Activated T-helper 17 cell treated with anti-CD3 and anti-CD28 coated beads, Interleukin-2, amount 50 U/mL, for 72 hours (primary cell): ENCODE data around the gene USP40. TPM values are rescaled to one million over a fixed set of nuclear protein-coding genes. Genes with fewer than 3 reads are reported as not detected.

Source experiments
- ATAC-seq: fragments of 150-1000 bp; cut with Tn5 transposase; replicated peaks from 2 replicates; pipeline ENCODE4 v1.10.0; 2021; ENCODE audit warnings: mild to moderate bottlenecking, moderate library complexity
- H3K27ac Mint-ChIP-seq: one replicate; pipeline ENCODE4 v1.8.0; 2022; ENCODE audit warnings: mixed read lengths
- H3K27me3 Mint-ChIP-seq: one replicate; pipeline ENCODE4 v1.8.0; 2022; ENCODE audit warnings: mixed read lengths
- H3K36me3 Mint-ChIP-seq: one replicate; pipeline ENCODE4 v1.8.0; 2022; ENCODE audit warnings: low read depth, mild to moderate bottlenecking, mixed read lengths
- H3K4me1 Mint-ChIP-seq: one replicate; pipeline ENCODE4 v1.8.0; 2022; ENCODE audit warnings: mixed read lengths
- H3K4me3 Mint-ChIP-seq: one replicate; pipeline ENCODE4 v1.8.0; 2022; ENCODE audit warnings: mild to moderate bottlenecking, mixed read lengths
- H3K9me3 Mint-ChIP-seq: one replicate; pipeline ENCODE4 v1.8.0; 2022; ENCODE audit warnings: mixed read lengths
- total RNA-seq, 2 donors: library from RNA; stranded (reverse); gene quantifications; one replicate each; pipeline ENCODE4 v1.2.3, GENCODE V29; 2022

The USP40 gene
- total RNA-seq, 2 donors from 2014 or later = 11.3 to 13.5 TPM

- Mint-ChIP-seq H3K27ac (no peak overlapping the region), H3K36me3 (peaks cover 52% of the 10 kb centered on the region), H3K4me3 (no peak overlapping the region), H3K9me3 (no peaks in the 10 kb centered on the region), H3K27me3 (no peaks in the 10 kb centered on the region), H3K4me1 (no peaks in the 10 kb centered on the region)
- ATAC-seq = no peak
Observed at GRCh38 chr2:233492751-233493150, 73.8 kb downstream of the USP40 start.

GRCh38 chr2:233492078-233492477 is 74.5 kb downstream of the USP40 start:
- Mint-ChIP-seq H3K27ac (no peak overlapping the region), H3K9me3 (no peaks in the 10 kb centered on the region), H3K36me3 (peaks cover 53% of the 10 kb centered on the region), H3K4me1 (no peaks in the 10 kb centered on the region), H3K27me3 (no peaks in the 10 kb centered on the region), H3K4me3 (no peak overlapping the region)
- ATAC-seq = peak; percentile 47

- no peaks in the 10 kb centered on the region for H3K9me3 Mint-ChIP-seq
- no peak for ATAC-seq
- H3K4me1 Mint-ChIP-seq = no peaks in the 10 kb centered on the region
- no peaks in the 10 kb centered on the region for H3K27me3 Mint-ChIP-seq
- peaks cover 53% of the 10 kb centered on the region for H3K36me3 Mint-ChIP-seq
- no peak overlapping the region for H3K4me3 Mint-ChIP-seq
- H3K27ac Mint-ChIP-seq = no peak overlapping the region
Observed at GRCh38 chr2:233491326-233491725, 75.3 kb downstream of the USP40 start.

GRCh38 chr2:233490831-233491230 is 75.8 kb downstream of the USP40 start:
- H3K36me3 Mint-ChIP-seq = peaks cover 53% of the 10 kb centered on the region
- no peaks in the 10 kb centered on the region for H3K4me1 Mint-ChIP-seq
- no peaks in the 10 kb centered on the region for H3K27me3 Mint-ChIP-seq
- no peak overlapping the region for H3K4me3 Mint-ChIP-seq
- ATAC-seq = no peak
- no peak overlapping the region for H3K27ac Mint-ChIP-seq
- no peaks in the 10 kb centered on the region for H3K9me3 Mint-ChIP-seq

- Mint-ChIP-seq H3K4me3 (no peak overlapping the region), H3K4me1 (no peaks in the 10 kb centered on the region), H3K27me3 (no peaks in the 10 kb centered on the region), H3K27ac (no peak overlapping the region), H3K36me3 (peaks cover 64% of the 10 kb centered on the region), H3K9me3 (no peaks in the 10 kb centered on the region)
- no peak for ATAC-seq
Observed at GRCh38 chr2:233489666-233490065, 76.9 kb downstream of the USP40 start.

- Mint-ChIP-seq H3K4me1 (no peaks in the 10 kb centered on the region), H3K9me3 (no peaks in the 10 kb centered on the region), H3K36me3 (peaks cover 66% of the 10 kb centered on the region), H3K27me3 (no peaks in the 10 kb centered on the region), H3K27ac (no peak overlapping the region), H3K4me3 (no peak overlapping the region)
- no peak for ATAC-seq
Observed at GRCh38 chr2:233489143-233489542, 77.4 kb downstream of the USP40 start.

- ATAC-seq = no peak
- no peak overlapping the region for H3K4me3 Mint-ChIP-seq
- H3K27me3 Mint-ChIP-seq = no peaks in the 10 kb centered on the region
- no peaks in the 10 kb centered on the region for H3K4me1 Mint-ChIP-seq
- H3K36me3 Mint-ChIP-seq = peaks cover 62% of the 10 kb centered on the region
- H3K27ac Mint-ChIP-seq = no peak overlapping the region
- no peaks in the 10 kb centered on the region for H3K9me3 Mint-ChIP-seq
Observed at GRCh38 chr2:233487748-233488345, 78.7 kb downstream of the USP40 start.

- Mint-ChIP-seq H3K27me3 (no peaks in the 10 kb centered on the region), H3K4me3 (no peak overlapping the region), H3K9me3 (no peaks in the 10 kb centered on the region), H3K27ac (peak overlapping the region; percentile 8), H3K36me3 (peaks cover 63% of the 10 kb centered on the region), H3K4me1 (no peaks in the 10 kb centered on the region)
- no peak for ATAC-seq
Observed at GRCh38 chr2:233486778-233487552, 79.6 kb downstream of the USP40 start.

GRCh38 chr2:233486357-233486756 is 80.2 kb downstream of the USP40 start:
- no peaks in the 10 kb centered on the region for H3K4me1 Mint-ChIP-seq
- no peak overlapping the region for H3K4me3 Mint-ChIP-seq
- H3K27ac Mint-ChIP-seq = peak overlapping the region; percentile 8
- no peak for ATAC-seq
- H3K36me3 Mint-ChIP-seq = peaks cover 57% of the 10 kb centered on the region
- H3K27me3 Mint-ChIP-seq = no peaks in the 10 kb centered on the region
- no peaks in the 10 kb centered on the region for H3K9me3 Mint-ChIP-seq

GRCh38 chr2:233485726-233486125 is 80.9 kb downstream of the USP40 start:
- H3K27me3 Mint-ChIP-seq = no peaks in the 10 kb centered on the region
- H3K36me3 Mint-ChIP-seq = peaks cover 51% of the 10 kb centered on the region
- no peak overlapping the region for H3K4me3 Mint-ChIP-seq
- no peaks in the 10 kb centered on the region for H3K9me3 Mint-ChIP-seq
- no peak for ATAC-seq
- no peak overlapping the region for H3K27ac Mint-ChIP-seq
- no peaks in the 10 kb centered on the region for H3K4me1 Mint-ChIP-seq

- H3K9me3 Mint-ChIP-seq = no peaks in the 10 kb centered on the region
Observed at GRCh38 chr2:233482616-233483015, 84.0 kb downstream of the USP40 start.

GRCh38 chr2:233481368-233482142 is 85.0 kb downstream of the USP40 start:
- Mint-ChIP-seq H3K27me3 (no peaks in the 10 kb centered on the region), H3K4me3 (no peak overlapping the region), H3K36me3 (peaks cover 19% of the 10 kb centered on the region), H3K9me3 (no peaks in the 10 kb centered on the region), H3K27ac (no peak overlapping the region), H3K4me1 (no peaks in the 10 kb centered on the region)
- ATAC-seq = no peak

More at GRCh38 chr2:233482616-233483015, 84.0 kb downstream of the USP40 start:
- H3K36me3 Mint-ChIP-seq = peaks cover 20% of the 10 kb centered on the region
- ATAC-seq = no peak
- no peak overlapping the region for H3K4me3 Mint-ChIP-seq
- H3K4me1 Mint-ChIP-seq = no peaks in the 10 kb centered on the region
- no peaks in the 10 kb centered on the region for H3K27me3 Mint-ChIP-seq
- H3K27ac Mint-ChIP-seq = no peak overlapping the region

GRCh38 chr2:233480490-233481202 is 85.9 kb downstream of the USP40 start:
- Mint-ChIP-seq H3K9me3 (no peaks in the 10 kb centered on the region), H3K4me3 (no peak overlapping the region), H3K36me3 (peaks cover 19% of the 10 kb centered on the region), H3K27me3 (no peaks in the 10 kb centered on the region), H3K27ac (no peak overlapping the region), H3K4me1 (no peaks in the 10 kb centered on the region)
- ATAC-seq = no peak
